Measurements from ENCODE around the gene STXBP4. TPM values are rescaled to one million over a fixed set of nuclear protein-coding genes. Genes with fewer than 3 reads are reported as not detected.

STXBP4 gene
- total and polyA plus RNA-seq, 2 donors from 2014 or later: 4.5 to 20.2 TPM

- DNase-seq (no peak), FAIRE-seq (no peak)
- H3K27me3 ChIP-seq (ENCODE audit: control insufficient read depth, insufficient read depth, low read length): no peaks in the 10 kb centered on the region
- H3K4me3 ChIP-seq (ENCODE audit: low read length in 3 of 3): no peak overlapping the region
- H3K36me3 ChIP-seq (ENCODE audit: control insufficient read depth in 2 of 3, insufficient read depth in 3 of 3, low read length in 3 of 3): no peaks in the 10 kb centered on the region
- intact Hi-C loops (cut with DNase I): no loop called here
- H3K27ac ChIP-seq (ENCODE audit: low read depth in 2 of 2, low read length in 2 of 2): no peak overlapping the region
- H3K4me1 ChIP-seq (ENCODE audit: control insufficient read depth in 2 of 3, insufficient read depth in 2 of 3, low read depth in 1 of 3, low read length in 3 of 3): no peaks in the 10 kb centered on the region
- TF ChIP-seq CTCF (IDR thresholded peaks at IDR 0.05; ENCODE audit: borderline replicate concordance, extremely low read depth, insufficient read depth): no peak
- no peaks in the 10 kb centered on the region for H3K9me3 ChIP-seq (ENCODE audit: control insufficient read depth in 2 of 3, insufficient read depth in 1 of 3, low read length in 3 of 3)
- H3K9ac ChIP-seq (ENCODE audit: low read length in 3 of 3): no peak overlapping the region
Measured at GRCh38 chr17:55089256-55089655, 120.7 kb downstream of the STXBP4 start.

- no peak for FAIRE-seq
Measured at GRCh38 chr17:55090079-55090492, 121.5 kb downstream of the STXBP4 start.

GRCh38 chr17:55093353-55093752 lies 124.8 kb downstream of the STXBP4 start:
- FAIRE-seq (no peak), DNase-seq (no peak)
- H3K4me3 ChIP-seq (ENCODE audit: low read length in 3 of 3): no peak overlapping the region
- H3K4me1 ChIP-seq (ENCODE audit: control insufficient read depth in 2 of 3, insufficient read depth in 2 of 3, low read depth in 1 of 3, low read length in 3 of 3): no peaks in the 10 kb centered on the region
- intact Hi-C loops (cut with DNase I): no loop called here
- no peak overlapping the region for H3K9ac ChIP-seq (ENCODE audit: low read length in 3 of 3)
- no peaks in the 10 kb centered on the region for H3K9me3 ChIP-seq (ENCODE audit: control insufficient read depth in 2 of 3, insufficient read depth in 1 of 3, low read length in 3 of 3)
- no peaks in the 10 kb centered on the region for H3K27me3 ChIP-seq (ENCODE audit: control insufficient read depth, insufficient read depth, low read length)
- no peaks in the 10 kb centered on the region for H3K36me3 ChIP-seq (ENCODE audit: control insufficient read depth in 2 of 3, insufficient read depth in 3 of 3, low read length in 3 of 3)
- H3K27ac ChIP-seq (ENCODE audit: low read depth in 2 of 2, low read length in 2 of 2): no peak overlapping the region
- no peak for TF ChIP-seq CTCF (IDR thresholded peaks at IDR 0.05; ENCODE audit: borderline replicate concordance, extremely low read depth, insufficient read depth)

More at GRCh38 chr17:55090079-55090492, 121.5 kb downstream of the STXBP4 start:
- no peak for DNase-seq
- no peaks in the 10 kb centered on the region for H3K9me3 ChIP-seq (ENCODE audit: control insufficient read depth in 2 of 3, insufficient read depth in 1 of 3, low read length in 3 of 3)
- H3K9ac ChIP-seq (ENCODE audit: low read length in 3 of 3): no peak overlapping the region
- no peaks in the 10 kb centered on the region for H3K4me1 ChIP-seq (ENCODE audit: control insufficient read depth in 2 of 3, insufficient read depth in 2 of 3, low read depth in 1 of 3, low read length in 3 of 3)
- H3K4me3 ChIP-seq (ENCODE audit: low read length in 3 of 3): no peak overlapping the region
- no peaks in the 10 kb centered on the region for H3K36me3 ChIP-seq (ENCODE audit: control insufficient read depth in 2 of 3, insufficient read depth in 3 of 3, low read length in 3 of 3)
- intact Hi-C loops (cut with DNase I): no loop called here
- H3K27ac ChIP-seq (ENCODE audit: low read depth in 2 of 2, low read length in 2 of 2): no peak overlapping the region
- no peak for TF ChIP-seq CTCF (IDR thresholded peaks at IDR 0.05; ENCODE audit: borderline replicate concordance, extremely low read depth, insufficient read depth)
- H3K27me3 ChIP-seq (ENCODE audit: control insufficient read depth, insufficient read depth, low read length): no peaks in the 10 kb centered on the region

GRCh38 chr17:55098765-55099164 lies 130.2 kb downstream of the STXBP4 start:
- TF ChIP-seq CTCF (IDR thresholded peaks at IDR 0.05; ENCODE audit: borderline replicate concordance, extremely low read depth, insufficient read depth): no peak
- intact Hi-C loops (cut with DNase I): no loop called here
- H3K4me3 ChIP-seq (ENCODE audit: low read length in 3 of 3): no peak overlapping the region
- H3K9ac ChIP-seq (ENCODE audit: low read length in 3 of 3): no peak overlapping the region
- no peaks in the 10 kb centered on the region for H3K27me3 ChIP-seq (ENCODE audit: control insufficient read depth, insufficient read depth, low read length)
- no peak overlapping the region for H3K27ac ChIP-seq (ENCODE audit: low read depth in 2 of 2, low read length in 2 of 2)
- H3K36me3 ChIP-seq (ENCODE audit: control insufficient read depth in 2 of 3, insufficient read depth in 3 of 3, low read length in 3 of 3): no peaks in the 10 kb centered on the region
- H3K4me1 ChIP-seq (ENCODE audit: control insufficient read depth in 2 of 3, insufficient read depth in 2 of 3, low read depth in 1 of 3, low read length in 3 of 3): no peaks in the 10 kb centered on the region
- FAIRE-seq: no peak
- no peaks in the 10 kb centered on the region for H3K9me3 ChIP-seq (ENCODE audit: control insufficient read depth in 2 of 3, insufficient read depth in 1 of 3, low read length in 3 of 3)
- DNase-seq: no peak

Measured in kidney (tissue), 14 donors.